ENCODE measurements around the gene EVI2A.

GRCh38 chr17:31357839-31358394, 36.5 kb upstream of the EVI2A start:
- TF ChIP-seq, protein P1, sequence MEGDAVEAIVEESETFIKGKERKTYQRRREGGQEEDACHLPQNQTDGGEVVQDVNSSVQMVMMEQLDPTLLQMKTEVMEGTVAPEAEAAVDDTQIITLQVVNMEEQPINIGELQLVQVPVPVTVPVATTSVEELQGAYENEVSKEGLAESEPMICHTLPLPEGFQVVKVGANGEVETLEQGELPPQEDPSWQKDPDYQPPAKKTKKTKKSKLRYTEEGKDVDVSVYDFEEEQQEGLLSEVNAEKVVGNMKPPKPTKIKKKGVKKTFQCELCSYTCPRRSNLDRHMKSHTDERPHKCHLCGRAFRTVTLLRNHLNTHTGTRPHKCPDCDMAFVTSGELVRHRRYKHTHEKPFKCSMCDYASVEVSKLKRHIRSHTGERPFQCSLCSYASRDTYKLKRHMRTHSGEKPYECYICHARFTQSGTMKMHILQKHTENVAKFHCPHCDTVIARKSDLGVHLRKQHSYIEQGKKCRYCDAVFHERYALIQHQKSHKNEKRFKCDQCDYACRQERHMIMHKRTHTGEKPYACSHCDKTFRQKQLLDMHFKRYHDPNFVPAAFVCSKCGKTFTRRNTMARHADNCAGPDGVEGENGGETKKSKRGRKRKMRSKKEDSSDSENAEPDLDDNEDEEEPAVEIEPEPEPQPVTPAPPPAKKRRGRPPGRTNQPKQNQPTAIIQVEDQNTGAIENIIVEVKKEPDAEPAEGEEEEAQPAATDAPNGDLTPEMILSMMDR (IDR thresholded peaks at IDR 0.05), result no peak
- no peak for TF ChIP-seq POLR2A (IDR thresholded peaks at IDR 0.05)
